ENCODE measurements around the gene MMP24. TPM values are rescaled to one million over a fixed set of nuclear protein-coding genes. Genes with fewer than 3 reads are reported as not detected.
A peak's percentile ranks its signal among the peaks of the same experiment; 100 is the strongest.
"Not testable (repeated sequence)": the region's sequence is repeated elsewhere in the genome, so short reads cannot be mapped to it uniquely, and the experiment has no call there.

The MMP24 gene
- total and polyA plus RNA-seq, 7 experiments from 2014 or later = 0.07 to 0.08 TPM; not detected in 5

GRCh38 chr20:35252598-35252997 lies 26.1 kb downstream of the MMP24 start:
- ATAC-seq; H3K27me3 ChIP-seq (ENCODE audit: control insufficient read depth in 2 of 2, insufficient read depth in 2 of 2, low read length in 2 of 2); DNase-seq; H3K9me3 ChIP-seq (ENCODE audit: control insufficient read depth in 2 of 3, low read length in 3 of 3); POLR2A ChIA-PET; CTCF ChIA-PET; H3K27me3 Mint-ChIP-seq; H3K9me3 Mint-ChIP-seq; H3K4me3 ChIP-seq (ENCODE audit: low read length); H3K36me3 ChIP-seq (ENCODE audit: control insufficient read depth in 2 of 3, insufficient read depth in 3 of 3, low read length in 3 of 3): not testable (repeated sequence)
- peaks cover 12 to 30% of the 10 kb centered on the region in 2 donors for H3K4me1 ChIP-seq (ENCODE audit: control insufficient read depth in 2 of 2, insufficient read depth in 2 of 2, low read length in 2 of 2)
- Mint-ChIP-seq H3K4me1 (peaks cover 10 to 31% (median 21%) of the 10 kb centered on the region in 7 donors), H3K36me3 (peaks cover 9 to 27% (median 21%) of the 10 kb centered on the region in 5 donors), H3K4me3 (peak overlapping the region in 4 of 10 donors; percentile 32 to 79 (median 38)), H3K27ac (peak overlapping the region; percentile 41 to 96 (median 83))
- H3K27ac ChIP-seq (ENCODE audit: low read depth, low read length) = peak overlapping the region; percentile 6
- intact Hi-C loops (cut with micrococcal nuclease) = loop anchor here in 1 of 2 donors (1.0 to 2.0 kb wide), 2 partner anchors 25 to 106 kb away; partner anchors contain the start of gene EDEM2

GRCh38 chr20:35253010-35253409 lies 26.5 kb downstream of the MMP24 start:
- Mint-ChIP-seq H3K4me1 (peaks cover 9 to 30% (median 21%) of the 10 kb centered on the region in 7 donors), H3K36me3 (peaks cover 9 to 26% (median 21%) of the 10 kb centered on the region in 5 donors), H3K9me3 (no peaks in the 10 kb centered on the region), H3K4me3 (peak overlapping the region in 1 of 10 donors; percentile 37), H3K27ac (peak overlapping the region in 1 of 9 donors; percentile 91), H3K27me3 (no peaks in the 10 kb centered on the region)
- Histone ChIP-seq H3K4me3 (ENCODE audit: low read length) (no peak overlapping the region), H3K9me3 (ENCODE audit: control insufficient read depth in 2 of 3, low read length in 3 of 3) (no peaks in the 10 kb centered on the region), H3K27ac (ENCODE audit: low read depth, low read length) (no peak overlapping the region), H3K36me3 (ENCODE audit: control insufficient read depth in 2 of 3, insufficient read depth in 3 of 3, low read length in 3 of 3) (no peaks in the 10 kb centered on the region), H3K27me3 (ENCODE audit: control insufficient read depth in 2 of 2, insufficient read depth in 2 of 2, low read length in 2 of 2) (no peaks in the 10 kb centered on the region), H3K4me1 (ENCODE audit: control insufficient read depth in 2 of 2, insufficient read depth in 2 of 2, low read length in 2 of 2) (peaks cover 12 to 30% of the 10 kb centered on the region in 2 donors)
- no peak for DNase-seq
- POLR2A ChIA-PET = no interaction called here
- intact Hi-C loops (cut with micrococcal nuclease) = loop anchor here in 1 of 2 donors (2.0 kb wide), 1 partner anchor 106 kb away; the partner anchor contains the start of gene EDEM2
- no peak for ATAC-seq
- CTCF ChIA-PET = no interaction called here

- H3K4me1 Mint-ChIP-seq = peaks cover 9 to 30% (median 21%) of the 10 kb centered on the region in 7 donors
- Histone ChIP-seq H3K27ac (ENCODE audit: low read depth, low read length) (no peak overlapping the region), H3K4me3 (ENCODE audit: low read length) (no peak overlapping the region), H3K4me1 (ENCODE audit: control insufficient read depth in 2 of 2, insufficient read depth in 2 of 2, low read length in 2 of 2) (peaks cover 12 to 30% of the 10 kb centered on the region in 2 donors), H3K27me3 (ENCODE audit: control insufficient read depth in 2 of 2, insufficient read depth in 2 of 2, low read length in 2 of 2) (no peaks in the 10 kb centered on the region), H3K9me3 (ENCODE audit: control insufficient read depth in 2 of 3, low read length in 3 of 3) (no peaks in the 10 kb centered on the region), H3K36me3 (ENCODE audit: control insufficient read depth in 2 of 3, insufficient read depth in 3 of 3, low read length in 3 of 3) (peaks cover 0 to 4% (median 0%) of the 10 kb centered on the region in 3 experiments)
- H3K36me3 Mint-ChIP-seq = peaks cover 9 to 36% (median 21%) of the 10 kb centered on the region in 5 donors
- CTCF ChIA-PET = no interaction called here
- H3K27ac Mint-ChIP-seq = peak overlapping the region in 1 of 9 donors; percentile 77
- POLR2A ChIA-PET = interaction anchor here (0.7 kb wide), 1 partner anchor 885 kb away, joined by 3 read pairs; no protein-coding TSS in a partner anchor
- H3K27me3 Mint-ChIP-seq = no peaks in the 10 kb centered on the region
- DNase-seq (no peak), ATAC-seq (no peak)
- intact Hi-C loops (cut with micrococcal nuclease) = no loop called here
- H3K9me3 Mint-ChIP-seq = no peaks in the 10 kb centered on the region
- no peak overlapping the region for H3K4me3 Mint-ChIP-seq
Observed at GRCh38 chr20:35254448-35254999, 28.0 kb downstream of the MMP24 start.

GRCh38 chr20:35257175-35257909 lies 30.9 kb downstream of the MMP24 start:
- Histone ChIP-seq H3K27ac (ENCODE audit: low read depth, low read length) (no peak overlapping the region), H3K36me3 (ENCODE audit: control insufficient read depth in 2 of 3, insufficient read depth in 3 of 3, low read length in 3 of 3) (peaks cover 0 to 20% (median 0%) of the 10 kb centered on the region in 3 experiments), H3K4me3 (ENCODE audit: low read length) (no peak overlapping the region), H3K27me3 (ENCODE audit: control insufficient read depth in 2 of 2, insufficient read depth in 2 of 2, low read length in 2 of 2) (no peaks in the 10 kb centered on the region), H3K4me1 (ENCODE audit: control insufficient read depth in 2 of 2, insufficient read depth in 2 of 2, low read length in 2 of 2) (peaks cover 0 to 12% of the 10 kb centered on the region in 2 donors), H3K9me3 (ENCODE audit: control insufficient read depth in 2 of 3, low read length in 3 of 3) (no peaks in the 10 kb centered on the region)
- H3K27ac Mint-ChIP-seq = peak overlapping the region in 1 of 9 donors; percentile 25
- ATAC-seq (no peak), DNase-seq (no peak)
- H3K27me3 Mint-ChIP-seq = no peaks in the 10 kb centered on the region
- intact Hi-C loops (cut with micrococcal nuclease) = no loop called here
- ChIA-PET CTCF (no interaction called here), POLR2A (interaction anchor here (0.5 kb wide), 1 partner anchor 698 kb away, joined by 4 read pairs; no protein-coding TSS in a partner anchor)
- no peak overlapping the region for H3K4me3 Mint-ChIP-seq
- H3K9me3 Mint-ChIP-seq = no peaks in the 10 kb centered on the region
- H3K4me1 Mint-ChIP-seq = peaks cover 2 to 10% (median 6%) of the 10 kb centered on the region in 7 donors
- peaks cover 5 to 38% (median 21%) of the 10 kb centered on the region in 5 donors for H3K36me3 Mint-ChIP-seq

GRCh38 chr20:35260426-35260825 lies 33.9 kb downstream of the MMP24 start:
- Histone ChIP-seq H3K9me3 (ENCODE audit: control insufficient read depth in 2 of 3, low read length in 3 of 3) (no peaks in the 10 kb centered on the region), H3K27me3 (ENCODE audit: control insufficient read depth in 2 of 2, insufficient read depth in 2 of 2, low read length in 2 of 2) (no peaks in the 10 kb centered on the region), H3K36me3 (ENCODE audit: control insufficient read depth in 2 of 3, insufficient read depth in 3 of 3, low read length in 3 of 3) (peaks cover 0 to 32% (median 0%) of the 10 kb centered on the region in 3 experiments), H3K4me1 (ENCODE audit: control insufficient read depth in 2 of 2, insufficient read depth in 2 of 2, low read length in 2 of 2) (no peaks in the 10 kb centered on the region), H3K4me3 (ENCODE audit: low read length) (no peak overlapping the region), H3K27ac (ENCODE audit: low read depth, low read length) (no peak overlapping the region)
- DNase-seq (no peak), ATAC-seq (no peak)
- H3K36me3 Mint-ChIP-seq = peaks cover 4 to 34% (median 12%) of the 10 kb centered on the region in 5 donors
- ChIA-PET CTCF (no interaction called here), POLR2A (interaction anchor here (0.7 kb wide), 1 partner anchor 19 kb away, joined by 3 read pairs; no protein-coding TSS in a partner anchor)
- H3K27me3 Mint-ChIP-seq = no peaks in the 10 kb centered on the region
- H3K9me3 Mint-ChIP-seq = no peaks in the 10 kb centered on the region
- H3K4me1 Mint-ChIP-seq = peaks cover 0 to 10% (median 3%) of the 10 kb centered on the region in 7 donors
- intact Hi-C loops (cut with micrococcal nuclease) = no loop called here
- H3K27ac Mint-ChIP-seq = peak overlapping the region in 1 of 9 donors; percentile 29
- no peak overlapping the region for H3K4me3 Mint-ChIP-seq

GRCh38 chr20:35262321-35262720 lies 35.8 kb downstream of the MMP24 start:
- H3K27me3 Mint-ChIP-seq; H3K4me3 ChIP-seq (ENCODE audit: low read length); H3K4me1 ChIP-seq (ENCODE audit: control insufficient read depth in 2 of 2, insufficient read depth in 2 of 2, low read length in 2 of 2); H3K4me3 Mint-ChIP-seq; POLR2A ChIA-PET; H3K27ac Mint-ChIP-seq; CTCF ChIA-PET; H3K9me3 Mint-ChIP-seq; intact Hi-C loops (cut with micrococcal nuclease); H3K27me3 ChIP-seq (ENCODE audit: control insufficient read depth in 2 of 2, insufficient read depth in 2 of 2, low read length in 2 of 2); DNase-seq; H3K27ac ChIP-seq (ENCODE audit: low read depth, low read length); ATAC-seq; H3K9me3 ChIP-seq (ENCODE audit: control insufficient read depth in 2 of 3, low read length in 3 of 3): not testable (repeated sequence)
- H3K36me3 ChIP-seq (ENCODE audit: control insufficient read depth in 2 of 3, insufficient read depth in 3 of 3, low read length in 3 of 3) = peaks cover 0 to 49% (median under 1%) of the 10 kb centered on the region in 3 experiments
- peaks cover under 1 to 31% (median 1%) of the 10 kb centered on the region in 5 donors for H3K36me3 Mint-ChIP-seq
- H3K4me1 Mint-ChIP-seq = peaks cover 0 to 12% (median 5%) of the 10 kb centered on the region in 7 donors
